A549 (cell line): ENCODE results near the gene PLEKHD1. TPM values are rescaled to one million over a fixed set of nuclear protein-coding genes. Genes with fewer than 3 reads are reported as not detected.

ENCODE experiments used
- ATAC-seq, 2 experiments: fragments of 200-7000 bp in 1 of 2; fragments of >200 bp in 1 of 2; cut with Nextera tagmentation in 1 of 2; cut with Tn5 transposase in 1 of 2; 3 replicates each; pipeline versions ENCODE4 v1.8.0 to v1.9.1; 2018 to 2020; ENCODE audit warnings: mild to moderate bottlenecking in 1 of 2, moderate library complexity in 1 of 2
- CTCF ChIA-PET: fragments of 300-600 bp; sonication (Branson Sonifier 250); formaldehyde crosslinking; extraction: SDS; loops from one replicate; lab custom pipeline; 2021; ENCODE audit warnings: antibody characterized with exemption, inconsistent platforms; lab: Yijun Ruan, JAX
- POLR2A ChIA-PET: fragments of 350-600 bp; formaldehyde crosslinking; extraction: SDS; loops from one replicate; lab custom pipeline; 2021; ENCODE audit warnings: antibody characterized with exemption, inconsistent platforms; lab: Yijun Ruan, JAX
- DNase-seq, 2 experiments: peaks; one replicate each; pipeline versions ENCODE4 v3.0.0 to v3.0.0-alpha.2; 2011 to 2016; ENCODE audit warnings: low read depth in 1 of 2, low spot score in 1 of 2
- FAIRE-seq: peaks from 2 replicates; lab custom pipeline; 2011; peaks lifted over from hg19 to GRCh38; lab: Jason Lieb, UNC
- H3K27ac ChIP-seq, 2 experiments: fragments of >200 bp; sonication (Bioruptor Twin); formaldehyde crosslinking; 3 replicates each; pipeline ENCODE4 v1.5.1; 2016 to 2017
- H3K4me1 ChIP-seq: fragments of >200 bp; sonication (Bioruptor Twin); formaldehyde crosslinking; 3 replicates; pipeline ENCODE4 v1.6.1; 2016
- H3K4me2 ChIP-seq: fragments of >200 bp; sonication (Bioruptor Twin); formaldehyde crosslinking; 3 replicates; pipeline ENCODE4 v1.6.1; 2016
- H3K4me3 ChIP-seq: fragments of >200 bp; sonication (Bioruptor Twin); formaldehyde crosslinking; 3 replicates; pipeline ENCODE4 v1.5.1; 2016
- H3K9me3 ChIP-seq: fragments of >200 bp; sonication (Bioruptor Twin); formaldehyde crosslinking; 3 replicates; pipeline ENCODE4 v1.6.1; 2016
- CEBPB ChIP-seq, 2 experiments: fragments of >200 bp in 1 of 2; sonication (Bioruptor Twin) in 1 of 2; formaldehyde crosslinking in 1 of 2; IDR thresholded peaks; 2 replicates each; pipeline ENCODE4 v1.6.1; 2012 to 2016
- CHD4 ChIP-seq: fragments of 200-600 bp; sonication (generic); IDR thresholded peaks from 2 replicates; pipeline ENCODE4 v1.6.1; 2016; ENCODE audit warnings: antibody characterized with exemption, mild to moderate bottlenecking, borderline replicate concordance
- EHMT2 ChIP-seq: fragments of 200-600 bp; sonication (generic); IDR thresholded peaks from 2 replicates; pipeline ENCODE4 v1.6.1; 2016; ENCODE audit warnings: antibody characterized with exemption, low read depth, mild to moderate bottlenecking, moderate library complexity
- FOSB ChIP-seq: fragments of 250-450 bp; sonication (Bioruptor Pico); IDR thresholded peaks from 2 replicates; pipeline ENCODE4 v1.5.0; 2020; ENCODE audit warnings: mild to moderate bottlenecking, moderate library complexity
- FOSL2 ChIP-seq, 2 experiments: fragments of 450-650 bp in 1 of 2; fragments of >200 bp in 1 of 2; sonication (Bioruptor Twin) in 1 of 2; formaldehyde crosslinking; IDR thresholded peaks; 2 replicates each; pipeline versions ENCODE4 v1.5.0 to v1.6.1; 2016 to 2020; ENCODE audit warnings: mild to moderate bottlenecking in 1 of 2, moderate library complexity in 1 of 2
- FOXS1 ChIP-seq: fragments of 250-450 bp; sonication (Bioruptor Pico); IDR thresholded peaks from 2 replicates; pipeline ENCODE4 v1.5.0; 2020; ENCODE audit warnings: mild to moderate bottlenecking, moderate library complexity
- HDAC2 ChIP-seq: fragments of 200-600 bp; sonication (generic); IDR thresholded peaks from 2 replicates; pipeline ENCODE4 v1.6.1; 2016
- HOXA7 ChIP-seq: fragments of 250-450 bp; sonication (Bioruptor Pico); IDR thresholded peaks from 2 replicates; pipeline ENCODE4 v1.5.0; 2020; ENCODE audit warnings: mild to moderate bottlenecking, moderate library complexity
- HOXB5 ChIP-seq: fragments of 250-450 bp; sonication (Bioruptor Pico); IDR thresholded peaks from 2 replicates; pipeline ENCODE4 v1.5.0; 2020; ENCODE audit warnings: mild to moderate bottlenecking, moderate library complexity
- JUN ChIP-seq, 2 experiments: fragments of >200 bp; sonication (Bioruptor Twin); formaldehyde crosslinking; IDR thresholded peaks; 2 replicates in 1 of 2; 3 replicates in 1 of 2; pipeline ENCODE4 v1.6.1; 2016 to 2017
- MAFK ChIP-seq: fragments of 450-650 bp; IDR thresholded peaks from 2 replicates; pipeline ENCODE4 v1.6.1; 2014; ENCODE audit not compliant: partially characterized antibody
- MAX ChIP-seq: IDR thresholded peaks from 2 replicates; pipeline ENCODE4 v1.6.1; 2012
- MYC ChIP-seq: IDR thresholded peaks from 2 replicates; pipeline ENCODE4 v1.6.1; 2012; ENCODE audit warnings: mild to moderate bottlenecking, inconsistent platforms, low read length, improper control_type of control experiment, borderline replicate concordance
- NR3C1 ChIP-seq: fragments of >200 bp; sonication (Bioruptor Twin); formaldehyde crosslinking; IDR thresholded peaks from 3 replicates; pipeline ENCODE4 v1.6.1; 2017
- PHF8 ChIP-seq: fragments of 200-600 bp; sonication (generic); IDR thresholded peaks from 2 replicates; pipeline ENCODE4 v1.6.1; 2016; ENCODE audit warnings: low read depth, mild to moderate bottlenecking, antibody characterized with exemption, moderate library complexity, borderline replicate concordance
- POLR2A ChIP-seq: IDR thresholded peaks from 2 replicates; pipeline ENCODE4 v1.6.1; 2012; ENCODE audit warnings: mild to moderate bottlenecking, low read length
- RAD21 ChIP-seq, 2 experiments: fragments of >200 bp in 1 of 2; sonication (Bioruptor Twin) in 1 of 2; formaldehyde crosslinking in 1 of 2; IDR thresholded peaks in 1 of 2; conservative IDR thresholded peaks in 1 of 2; 2 replicates in 1 of 2; 3 replicates in 1 of 2; pipeline ENCODE4 v1.6.1; 2012 to 2018; ENCODE audit warnings: inconsistent platforms in 1 of 2
- RARB ChIP-seq: fragments of 250-450 bp; sonication (Bioruptor Pico); IDR thresholded peaks from 2 replicates; pipeline ENCODE4 v1.8.0; 2021; ENCODE audit warnings: mild to moderate bottlenecking, moderate library complexity
- RFX5 ChIP-seq: fragments of 450-650 bp; IDR thresholded peaks from 2 replicates; pipeline ENCODE4 v1.7.1; 2014; ENCODE audit warnings: antibody characterized with exemption, mild to moderate bottlenecking, moderate library complexity
- SMC3 ChIP-seq: fragments of >200 bp; sonication (Bioruptor Twin); formaldehyde crosslinking; IDR thresholded peaks from 3 replicates; pipeline ENCODE4 v1.6.1; 2018; ENCODE audit warnings: inconsistent platforms
- SREBF2 ChIP-seq: fragments of 450-650 bp; IDR thresholded peaks from 2 replicates; pipeline ENCODE4 v1.6.1; 2014; ENCODE audit warnings: mild to moderate bottlenecking, moderate library complexity
- TFCP2L1 ChIP-seq: fragments of 250-450 bp; sonication (Bioruptor Pico); IDR thresholded peaks from 2 replicates; pipeline ENCODE4 v1.5.0; 2021; ENCODE audit warnings: mild to moderate bottlenecking
- TP53 ChIP-seq: fragments of 250-450 bp; sonication (Bioruptor Pico); IDR thresholded peaks from 2 replicates; pipeline ENCODE4 v1.5.0; 2021; ENCODE audit warnings: mild to moderate bottlenecking, moderate library complexity
- ZC3H11A ChIP-seq: fragments of 450-650 bp; IDR thresholded peaks from 2 replicates; pipeline ENCODE4 v1.6.1; 2014; ENCODE audit warnings: antibody characterized with exemption, mild to moderate bottlenecking
- ZFP36 ChIP-seq: fragments of 450-650 bp; IDR thresholded peaks from 2 replicates; pipeline ENCODE4 v1.6.1; 2014; ENCODE audit warnings: borderline replicate concordance; ENCODE audit not compliant: partially characterized antibody
- WGBS: methylation state at CpG from one replicate; pipeline ENCODE4 v1.1.6; 2017; ENCODE audit errors: missing lambda C conversion rate; 5-methylcytosine and 5-hydroxymethylcytosine counted together
- polyA plus RNA-seq, 4 experiments: library from polyadenylated mRNA; depleted of rRNA in 3 of 4; stranded (reverse); fragments of >200 nt; fragmentation: RNase III in 1 of 4; extraction: RNeasy Plus Mini Kit Qiagen cat#74134 plus additional on column Dnase treatment in 1 of 4; gene quantifications; 2 replicates in 3 of 4; 3 replicates in 1 of 4; pipeline ENCODE4 v1.2.3, GENCODE V29; 2011 to 2017
- TF ChIP-seq, protein P1 (sequence below): fragments of >200 bp; sonication (Bioruptor Twin); formaldehyde crosslinking; IDR thresholded peaks from 2 replicates; pipeline ENCODE4 v1.6.1; 2016
- TF ChIP-seq, protein P2 (sequence below): fragments of >200 bp; sonication (Bioruptor Twin); formaldehyde crosslinking; IDR thresholded peaks from 3 replicates; pipeline ENCODE4 v1.5.1; 2016
- TF ChIP-seq, protein P3 (sequence below): fragments of 250-450 bp; sonication (Bioruptor Pico); IDR thresholded peaks from 2 replicates; pipeline ENCODE4 v1.5.0; 2020; ENCODE audit warnings: low read depth, mild to moderate bottlenecking, moderate library complexity

PLEKHD1 gene
- polyA plus RNA-seq, 2 of the 4 experiments (the other 2 are of a cell fraction) = 0.01 to 0.04 TPM

- FAIRE-seq = peak; percentile 13
- ChIA-PET POLR2A (interaction anchor here (0.6 kb wide), 1 partner anchor 751 kb away, joined by 5 read pairs; no protein-coding TSS in a partner anchor), CTCF (interaction anchor here (0.6 to 11.5 kb wide), 13 partner anchors 8 to 317 kb away, joined by 3 to 169 read pairs (median 5); partner anchors contain the start of gene CCDC177)
- H3K4me3 ChIP-seq = no peak overlapping the region
- H3K27ac ChIP-seq = peak overlapping the region in 1 of 2 experiments; percentile 33; a peak in 1 of 6 replicates
- TF ChIP-seq CHD4 = no peak
- TF ChIP-seq, protein P1, sequence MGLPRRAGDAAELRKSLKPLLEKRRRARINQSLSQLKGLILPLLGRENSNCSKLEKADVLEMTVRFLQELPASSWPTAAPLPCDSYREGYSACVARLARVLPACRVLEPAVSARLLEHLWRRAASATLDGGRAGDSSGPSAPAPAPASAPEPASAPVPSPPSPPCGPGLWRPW = no peak
- TF ChIP-seq JUN (IDR thresholded peaks at IDR 0.05) = no peak
- TF ChIP-seq TP53 (CRISPR knock-in tag) = no peak
- peak; percentile 54 for TF ChIP-seq FOSL2 (IDR thresholded peaks at IDR 0.05)
- peak; percentile 80 for TF ChIP-seq FOSL2 (CRISPR knock-in tag; IDR thresholded peaks at IDR 0.05)
- no peak for TF ChIP-seq HOXB5 (CRISPR knock-in tag)
- peak; percentile 61 for TF ChIP-seq MAFK
- no peak for TF ChIP-seq HOXA7
- no peak for TF ChIP-seq PHF8
- peak; percentile 80 to 85 for TF ChIP-seq CEBPB (IDR thresholded peaks at IDR 0.05)
- TF ChIP-seq FOXS1 (CRISPR knock-in tag) = no peak
- no peak for TF ChIP-seq MYC
- TF ChIP-seq SREBF2 = no peak
- TF ChIP-seq POLR2A = no peak
- H3K4me1 ChIP-seq = peaks cover 9% of the 10 kb centered on the region; the same call in 2 of the 3 replicates
- 26% methylated on average over 12 of the region's 12 CpGs for WGBS
- no peaks in the 10 kb centered on the region for H3K9me3 ChIP-seq
- DNase-seq = peak; percentile 39 to 80
- peak; percentile 83 to 90 for ATAC-seq
- peak overlapping the region; percentile 36 for H3K4me2 ChIP-seq
Observed at GRCh38 chr14:69543341-69544115, 59.0 kb downstream of the PLEKHD1 start.

GRCh38 chr14:69547701-69548348, 63.3 kb downstream of the PLEKHD1 start:
- ChIA-PET CTCF (interaction anchor here (0.6 to 3.9 kb wide), 15 partner anchors 9 to 306 kb away, joined by 3 to 28 read pairs (median 4); no protein-coding TSS in a partner anchor), POLR2A (no interaction called here)
- H3K4me1 ChIP-seq = peaks cover 10% of the 10 kb centered on the region; the same call in 2 of the 3 replicates
- no peak overlapping the region for H3K4me3 ChIP-seq
- H3K4me2 ChIP-seq = no peak overlapping the region
- ATAC-seq = peak; percentile 19 to 71; a peak in 3 of 6 replicates
- 60% methylated on average over 41 of the region's 46 CpGs for WGBS
- no peak for DNase-seq
- no peak for FAIRE-seq
- TF ChIP-seq ZC3H11A (no peak), HDAC2 (no peak), CEBPB (IDR thresholded peaks at IDR 0.05) (no peak), RARB (no peak), RFX5 (no peak), NR3C1 (no peak), MAX (no peak), ZFP36 (no peak), TFCP2L1 (CRISPR knock-in tag) (no peak), SMC3 (0 out of 3 replicates have a peak, but pooled peaks have one; percentile 8), RAD21 (conservative IDR thresholded peaks at IDR 0.05 in 1 of 2, IDR thresholded peaks at IDR 0.05 in 1 of 2) (peak in 1 of 2 experiments; percentile 21; a peak in 1 of 5 replicates), FOSB (no peak), EHMT2 (no peak), FOXS1 (CRISPR knock-in tag) (no peak), MAFK (no peak)
- TF ChIP-seq, protein P2, sequence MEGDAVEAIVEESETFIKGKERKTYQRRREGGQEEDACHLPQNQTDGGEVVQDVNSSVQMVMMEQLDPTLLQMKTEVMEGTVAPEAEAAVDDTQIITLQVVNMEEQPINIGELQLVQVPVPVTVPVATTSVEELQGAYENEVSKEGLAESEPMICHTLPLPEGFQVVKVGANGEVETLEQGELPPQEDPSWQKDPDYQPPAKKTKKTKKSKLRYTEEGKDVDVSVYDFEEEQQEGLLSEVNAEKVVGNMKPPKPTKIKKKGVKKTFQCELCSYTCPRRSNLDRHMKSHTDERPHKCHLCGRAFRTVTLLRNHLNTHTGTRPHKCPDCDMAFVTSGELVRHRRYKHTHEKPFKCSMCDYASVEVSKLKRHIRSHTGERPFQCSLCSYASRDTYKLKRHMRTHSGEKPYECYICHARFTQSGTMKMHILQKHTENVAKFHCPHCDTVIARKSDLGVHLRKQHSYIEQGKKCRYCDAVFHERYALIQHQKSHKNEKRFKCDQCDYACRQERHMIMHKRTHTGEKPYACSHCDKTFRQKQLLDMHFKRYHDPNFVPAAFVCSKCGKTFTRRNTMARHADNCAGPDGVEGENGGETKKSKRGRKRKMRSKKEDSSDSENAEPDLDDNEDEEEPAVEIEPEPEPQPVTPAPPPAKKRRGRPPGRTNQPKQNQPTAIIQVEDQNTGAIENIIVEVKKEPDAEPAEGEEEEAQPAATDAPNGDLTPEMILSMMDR = peak; percentile 41; the same call in 2 of the 3 replicates
- TF ChIP-seq, protein P3, sequence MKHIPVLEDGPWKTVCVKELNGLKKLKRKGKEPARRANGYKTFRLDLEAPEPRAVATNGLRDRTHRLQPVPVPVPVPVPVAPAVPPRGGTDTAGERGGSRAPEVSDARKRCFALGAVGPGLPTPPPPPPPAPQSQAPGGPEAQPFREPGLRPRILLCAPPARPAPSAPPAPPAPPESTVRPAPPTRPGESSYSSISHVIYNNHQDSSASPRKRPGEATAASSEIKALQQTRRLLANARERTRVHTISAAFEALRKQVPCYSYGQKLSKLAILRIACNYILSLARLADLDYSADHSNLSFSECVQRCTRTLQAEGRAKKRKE (CRISPR knock-in tag) = no peak
- H3K9me3 ChIP-seq = no peaks in the 10 kb centered on the region
- no peak overlapping the region for H3K27ac ChIP-seq
